ENCODE measurements around the gene PLXDC2.

The PLXDC2 gene

DNA sequence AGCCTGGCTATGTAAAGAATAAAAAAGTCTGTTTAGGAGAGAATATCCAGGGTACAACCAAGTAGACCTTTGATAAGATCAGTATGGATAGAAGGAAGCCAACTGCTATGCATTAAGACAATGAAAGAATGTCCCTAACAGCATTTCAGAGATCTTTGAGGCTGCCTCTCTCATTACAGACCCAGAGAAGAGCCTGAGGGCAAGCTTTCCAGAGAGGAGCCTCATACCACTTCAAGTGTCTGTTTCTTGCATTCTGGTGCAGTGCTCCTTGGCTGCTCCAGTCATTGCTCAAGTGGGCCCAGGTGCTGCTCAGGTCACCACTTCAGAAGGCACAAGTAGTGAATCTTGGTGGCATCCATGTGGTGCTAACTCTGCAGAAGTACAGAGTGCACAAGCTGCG is 514.0 kb downstream of the PLXDC2 start:
- Histone ChIP-seq H3K4me1 (ENCODE audit: control insufficient read depth, low read length) (no peaks in the 10 kb centered on the region), H3K9me3 (ENCODE audit: control insufficient read depth, insufficient read depth, low read length) (no peaks in the 10 kb centered on the region; the same call in 1 of the 2 replicates), H3K79me2 (ENCODE audit: control insufficient read depth, low read length) (no peaks in the 10 kb centered on the region), H3K27ac (ENCODE audit: low read depth, low read length) (no peak overlapping the region), H3K9me2 (replicated peaks; ENCODE audit: control insufficient read depth, low read length) (no peaks in the 10 kb centered on the region), H4K20me1 (ENCODE audit: control insufficient read depth, insufficient read depth, low read depth, low read length) (no peaks in the 10 kb centered on the region), H3F3A (ENCODE audit: control insufficient read depth, insufficient read depth) (no peaks in the 10 kb centered on the region), H3K4me2 (ENCODE audit: low read length) (no peak overlapping the region), H3K27me3 (ENCODE audit: control insufficient read depth, low read length) (no peaks in the 10 kb centered on the region), H3K4me3 (ENCODE audit: low read length) (no peak overlapping the region), H3K36me3 (ENCODE audit: control insufficient read depth, low read length) (no peaks in the 10 kb centered on the region)
- TF ChIP-seq, protein P1, sequence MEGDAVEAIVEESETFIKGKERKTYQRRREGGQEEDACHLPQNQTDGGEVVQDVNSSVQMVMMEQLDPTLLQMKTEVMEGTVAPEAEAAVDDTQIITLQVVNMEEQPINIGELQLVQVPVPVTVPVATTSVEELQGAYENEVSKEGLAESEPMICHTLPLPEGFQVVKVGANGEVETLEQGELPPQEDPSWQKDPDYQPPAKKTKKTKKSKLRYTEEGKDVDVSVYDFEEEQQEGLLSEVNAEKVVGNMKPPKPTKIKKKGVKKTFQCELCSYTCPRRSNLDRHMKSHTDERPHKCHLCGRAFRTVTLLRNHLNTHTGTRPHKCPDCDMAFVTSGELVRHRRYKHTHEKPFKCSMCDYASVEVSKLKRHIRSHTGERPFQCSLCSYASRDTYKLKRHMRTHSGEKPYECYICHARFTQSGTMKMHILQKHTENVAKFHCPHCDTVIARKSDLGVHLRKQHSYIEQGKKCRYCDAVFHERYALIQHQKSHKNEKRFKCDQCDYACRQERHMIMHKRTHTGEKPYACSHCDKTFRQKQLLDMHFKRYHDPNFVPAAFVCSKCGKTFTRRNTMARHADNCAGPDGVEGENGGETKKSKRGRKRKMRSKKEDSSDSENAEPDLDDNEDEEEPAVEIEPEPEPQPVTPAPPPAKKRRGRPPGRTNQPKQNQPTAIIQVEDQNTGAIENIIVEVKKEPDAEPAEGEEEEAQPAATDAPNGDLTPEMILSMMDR (IDR thresholded peaks at IDR 0.05; ENCODE audit: low read depth, low read length, poor library complexity, severe bottlenecking), result no peak
- no peak for TF ChIP-seq EZH2phosphoT487 (IDR thresholded peaks at IDR 0.05; ENCODE audit: borderline replicate concordance, low read length)

DNA sequence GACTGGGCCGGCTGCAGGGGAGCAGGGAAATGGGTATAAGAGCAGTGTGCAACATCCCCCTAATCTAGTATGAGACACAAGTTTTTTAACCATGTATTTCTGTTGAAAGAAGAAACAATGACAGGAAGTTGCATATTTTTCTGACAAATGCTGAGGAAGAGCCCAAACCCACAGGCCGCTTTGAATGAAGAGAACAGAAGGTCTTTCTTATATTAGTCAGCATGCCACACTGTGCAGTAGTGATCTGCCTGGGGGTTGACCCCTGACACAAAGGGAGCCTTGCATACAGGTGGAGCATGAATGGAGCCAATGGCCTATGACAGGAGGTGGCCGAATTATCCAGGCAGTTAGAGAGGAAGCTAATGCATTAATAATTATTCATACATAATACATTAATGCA is 518.3 kb downstream of the PLXDC2 start:
- Histone ChIP-seq H3K36me3 (ENCODE audit: control insufficient read depth, low read length) (no peaks in the 10 kb centered on the region), H3K9me2 (replicated peaks; ENCODE audit: control insufficient read depth, low read length) (no peaks in the 10 kb centered on the region), H3K4me3 (ENCODE audit: low read length) (no peak overlapping the region), H3K4me1 (ENCODE audit: control insufficient read depth, low read length) (no peaks in the 10 kb centered on the region), H3K27me3 (ENCODE audit: control insufficient read depth, low read length) (no peaks in the 10 kb centered on the region), H3F3A (ENCODE audit: control insufficient read depth, insufficient read depth) (no peaks in the 10 kb centered on the region), H3K27ac (ENCODE audit: low read depth, low read length) (no peak overlapping the region), H3K9me3 (ENCODE audit: control insufficient read depth, insufficient read depth, low read length) (no peaks in the 10 kb centered on the region; the same call in 1 of the 2 replicates), H3K79me2 (ENCODE audit: control insufficient read depth, low read length) (no peaks in the 10 kb centered on the region), H3K4me2 (ENCODE audit: low read length) (no peak overlapping the region), H4K20me1 (ENCODE audit: control insufficient read depth, insufficient read depth, low read depth, low read length) (no peaks in the 10 kb centered on the region)
- no peak for TF ChIP-seq EZH2phosphoT487 (IDR thresholded peaks at IDR 0.05; ENCODE audit: borderline replicate concordance, low read length)
- TF ChIP-seq, protein P1 (IDR thresholded peaks at IDR 0.05; ENCODE audit: low read depth, low read length, poor library complexity, severe bottlenecking), result no peak
